H9 (cell line): ENCODE results near the gene RERG. TPM values are rescaled to one million over a fixed set of nuclear protein-coding genes. Genes with fewer than 3 reads are reported as not detected.

Experiments
- DNase-seq: peaks from one replicate; pipeline ENCODE4 v3.0.0-alpha.2; 2017
- H2AFZ ChIP-seq: one replicate; pipeline ENCODE4 v1.6.1; 2013; ENCODE audit warnings: mild to moderate bottlenecking, low read length, control low read depth, moderate library complexity
- H2AK5ac ChIP-seq: 2 replicates; pipeline ENCODE4 v1.6.1; 2013; ENCODE audit warnings: low read length, control low read depth, mixed read lengths; ENCODE audit not compliant: insufficient read length
- H2BK120ac ChIP-seq: one replicate; pipeline ENCODE4 v1.6.1; 2013; ENCODE audit warnings: low read depth, mild to moderate bottlenecking, low read length, control low read depth, inconsistent platforms; ENCODE audit not compliant: poor library complexity, severe bottlenecking
- H2BK12ac ChIP-seq: 2 replicates; pipeline ENCODE4 v1.6.1; 2013; ENCODE audit warnings: low read length, control low read depth, mixed read lengths, low read depth; ENCODE audit not compliant: insufficient read length
- H2BK15ac ChIP-seq: 2 replicates; pipeline ENCODE4 v1.6.1; 2013; ENCODE audit warnings: low read depth, low read length, control low read depth
- H2BK20ac ChIP-seq: one replicate; pipeline ENCODE4 v1.6.1; 2013; ENCODE audit warnings: low read depth, mild to moderate bottlenecking, low read length, control low read depth, inconsistent platforms; ENCODE audit not compliant: poor library complexity, severe bottlenecking
- H2BK5ac ChIP-seq: 2 replicates; pipeline ENCODE4 v1.6.1; 2013; ENCODE audit warnings: low read length, control low read depth, mixed read lengths; ENCODE audit not compliant: insufficient read length
- H3K14ac ChIP-seq: 2 replicates; pipeline ENCODE4 v1.6.1; 2013; ENCODE audit warnings: low read length, control low read depth; ENCODE audit not compliant: insufficient read depth
- H3K18ac ChIP-seq: 2 replicates; pipeline ENCODE4 v1.6.1; 2013; ENCODE audit warnings: low read depth, mild to moderate bottlenecking, mixed read lengths, low read length, control low read depth; ENCODE audit not compliant: insufficient read length
- H3K23ac ChIP-seq: 2 replicates; pipeline ENCODE4 v1.6.1; 2013; ENCODE audit warnings: low read length, control low read depth, mixed read lengths, low read depth; ENCODE audit not compliant: insufficient read length
- H3K23me2 ChIP-seq: 2 replicates; pipeline ENCODE4 v1.6.1; 2013; ENCODE audit warnings: low read depth, mild to moderate bottlenecking, mixed read lengths, low read length, control low read depth; ENCODE audit not compliant: insufficient read length, poor library complexity, severe bottlenecking
- H3K27ac ChIP-seq: 2 replicates; pipeline ENCODE4 v1.5.1; 2013; ENCODE audit warnings: low read length, control low read depth, mixed read lengths, low read depth; ENCODE audit not compliant: insufficient read length
- H3K27me3 ChIP-seq: 2 replicates; pipeline ENCODE4 v1.6.1; 2013; ENCODE audit warnings: low read length, control low read depth, inconsistent platforms; ENCODE audit not compliant: insufficient read depth
- H3K4ac ChIP-seq: 2 replicates; pipeline ENCODE4 v1.6.1; 2013; ENCODE audit warnings: low read depth, mild to moderate bottlenecking, control low read depth, inconsistent platforms, low read length, moderate library complexity
- H3K4me1 ChIP-seq: 2 replicates; pipeline ENCODE4 v1.6.1; 2013; ENCODE audit warnings: low read length, control low read depth, inconsistent platforms; ENCODE audit not compliant: insufficient read depth
- H3K4me2 ChIP-seq: 2 replicates; pipeline ENCODE4 v1.6.1; 2013; ENCODE audit warnings: low read length, control low read depth, mixed read lengths; ENCODE audit not compliant: insufficient read length, insufficient read depth
- H3K56ac ChIP-seq: 2 replicates; pipeline ENCODE4 v1.6.1; 2013; ENCODE audit warnings: low read depth, mild to moderate bottlenecking, mixed read lengths, low read length, control low read depth; ENCODE audit not compliant: insufficient read length
- H3K79me1 ChIP-seq: 2 replicates; pipeline ENCODE4 v1.6.1; 2013; ENCODE audit warnings: low read depth, mild to moderate bottlenecking, moderate library complexity, low read length, control low read depth, inconsistent platforms; ENCODE audit not compliant: insufficient read depth, poor library complexity, severe bottlenecking
- H3K79me2 ChIP-seq: 2 replicates; pipeline ENCODE4 v1.6.1; 2013; ENCODE audit warnings: low read length, control low read depth, inconsistent platforms; ENCODE audit not compliant: insufficient read depth
- H3K9ac ChIP-seq: 2 replicates; pipeline ENCODE4 v1.6.1; 2013; ENCODE audit warnings: low read length, control low read depth, mixed read lengths; ENCODE audit not compliant: insufficient read length; ENCODE audit errors: extremely low read depth
- H3K9me3 ChIP-seq: one replicate; pipeline ENCODE4 v1.6.1; 2013; ENCODE audit warnings: low read depth, low read length, inconsistent platforms; ENCODE audit not compliant: control insufficient read depth
- H3T11ph ChIP-seq: one replicate; pipeline ENCODE4 v1.6.1; 2013; ENCODE audit warnings: mild to moderate bottlenecking, low read length, control low read depth, inconsistent platforms
- H4K20me1 ChIP-seq: one replicate; pipeline ENCODE4 v1.6.1; 2013; ENCODE audit not compliant: control insufficient read depth, insufficient read length, insufficient read depth
- H4K5ac ChIP-seq: 2 replicates; pipeline ENCODE4 v1.6.1; 2013; ENCODE audit warnings: low read depth, mild to moderate bottlenecking, mixed read lengths, low read length, control low read depth; ENCODE audit not compliant: insufficient read length
- H4K8ac ChIP-seq: replicated peaks from 2 replicates; pipeline ENCODE4 v1.6.1; 2013; ENCODE audit warnings: low read length, control low read depth, mixed read lengths, low read depth; ENCODE audit not compliant: insufficient read length
- H4K91ac ChIP-seq: 2 replicates; pipeline ENCODE4 v1.6.1; 2013; ENCODE audit warnings: low read depth, mild to moderate bottlenecking, moderate library complexity, mixed read lengths, low read length, control low read depth; ENCODE audit not compliant: insufficient read length
- H3K27ac Mint-ChIP-seq, 3 experiments: 2 replicates in 2 of 3; 3 replicates in 1 of 3; pipeline ENCODE4 v1.8.0; 2020 to 2021; ENCODE audit warnings: mixed read lengths in 3 of 3, mild to moderate bottlenecking in 1 of 3, moderate library complexity in 1 of 3
- H3K27me3 Mint-ChIP-seq: 2 replicates; pipeline ENCODE4 v1.8.0; 2021; ENCODE audit warnings: low read depth, mild to moderate bottlenecking, moderate library complexity, mixed read lengths
- H3K36me3 Mint-ChIP-seq, 3 experiments: 2 replicates in 2 of 3; 3 replicates in 1 of 3; pipeline ENCODE4 v1.8.0; 2020 to 2021; ENCODE audit warnings: low read depth in 3 of 3, mixed read lengths in 3 of 3; ENCODE audit not compliant: insufficient read depth in 1 of 3
- H3K4me1 Mint-ChIP-seq, 2 experiments: 2 replicates each; pipeline ENCODE4 v1.8.0; 2020; ENCODE audit warnings: mixed read lengths in 2 of 2
- H3K4me3 Mint-ChIP-seq, 2 experiments: 2 replicates in 1 of 2; 3 replicates in 1 of 2; pipeline ENCODE4 v1.8.0; 2020 to 2021; ENCODE audit warnings: mild to moderate bottlenecking in 2 of 2, mixed read lengths in 2 of 2, moderate library complexity in 1 of 2
- H3K9me3 Mint-ChIP-seq, 2 experiments: 2 replicates in 1 of 2; 3 replicates in 1 of 2; pipeline ENCODE4 v1.8.0; 2020; ENCODE audit warnings: mild to moderate bottlenecking in 2 of 2, mixed read lengths in 2 of 2, moderate library complexity in 1 of 2
- WGBS: extraction: QIAGEN DNeasy Blood & Tissue Kit; methylation state at CpG from one replicate; pipeline ENCODE4 v1.1.7; 2013; ENCODE audit warnings: missing lambda C conversion rate, low lambda C conversion rate, mixed read lengths; ENCODE audit not compliant: insufficient read length; ENCODE audit errors: extremely low coverage; 5-methylcytosine and 5-hydroxymethylcytosine counted together
- total RNA-seq: library from RNA; stranded (reverse); gene quantifications from 2 replicates; pipeline ENCODE4 v1.2.1, GENCODE V29; 2021
- TF ChIP-seq, protein P1 (sequence below): fragments of 200-600 bp; sonication (generic); conservative IDR thresholded peaks from 3 replicates; pipeline ENCODE4 v1.8.0; 2021; ENCODE audit warnings: antibody characterized with exemption, mild to moderate bottlenecking

Gene RERG
- total RNA-seq, 1 experiment from 2014 or later, result not detected

DNA sequence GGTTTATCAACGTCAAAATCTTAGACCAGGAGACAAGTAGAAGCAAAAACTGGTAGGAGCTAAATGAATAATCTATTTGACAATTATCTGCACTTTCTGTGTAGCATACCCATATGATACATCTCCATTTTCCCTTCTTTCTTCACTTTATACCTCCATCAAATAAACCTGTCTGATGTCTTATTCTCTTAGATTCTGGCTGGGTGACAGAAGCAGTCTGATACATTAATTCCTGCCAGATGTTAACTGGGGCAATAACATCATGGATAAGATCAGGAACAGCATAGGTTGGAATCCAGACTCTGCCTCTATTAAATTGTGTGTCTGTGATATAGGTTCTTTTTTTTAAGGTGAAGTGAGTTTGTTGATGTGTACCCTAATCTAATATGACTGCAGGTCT, 11.7 kb upstream of the RERG start:
- no peaks in the 10 kb centered on the region for H3K9me3 ChIP-seq
- WGBS, result no CpG with 5 or more reads among the region's 1 CpG

More for the DNA sequence above, 11.7 kb upstream of the RERG start:
- Mint-ChIP-seq H3K4me3 (no peak overlapping the region), H3K36me3 (no peaks in the 10 kb centered on the region), H3K27ac (no peak overlapping the region), H3K9me3 (0 out of 5 replicates have a peak, but pooled peaks cover 0 to 2% of the 10 kb centered on the region in 2 experiments), H3K27me3 (peaks cover 10% of the 10 kb centered on the region), H3K4me1 (no peaks in the 10 kb centered on the region)
- no peak overlapping the region for H2AK5ac ChIP-seq
- H2BK15ac ChIP-seq, result no peak overlapping the region
- H2BK20ac ChIP-seq, result no peak overlapping the region
- TF ChIP-seq, protein P1, sequence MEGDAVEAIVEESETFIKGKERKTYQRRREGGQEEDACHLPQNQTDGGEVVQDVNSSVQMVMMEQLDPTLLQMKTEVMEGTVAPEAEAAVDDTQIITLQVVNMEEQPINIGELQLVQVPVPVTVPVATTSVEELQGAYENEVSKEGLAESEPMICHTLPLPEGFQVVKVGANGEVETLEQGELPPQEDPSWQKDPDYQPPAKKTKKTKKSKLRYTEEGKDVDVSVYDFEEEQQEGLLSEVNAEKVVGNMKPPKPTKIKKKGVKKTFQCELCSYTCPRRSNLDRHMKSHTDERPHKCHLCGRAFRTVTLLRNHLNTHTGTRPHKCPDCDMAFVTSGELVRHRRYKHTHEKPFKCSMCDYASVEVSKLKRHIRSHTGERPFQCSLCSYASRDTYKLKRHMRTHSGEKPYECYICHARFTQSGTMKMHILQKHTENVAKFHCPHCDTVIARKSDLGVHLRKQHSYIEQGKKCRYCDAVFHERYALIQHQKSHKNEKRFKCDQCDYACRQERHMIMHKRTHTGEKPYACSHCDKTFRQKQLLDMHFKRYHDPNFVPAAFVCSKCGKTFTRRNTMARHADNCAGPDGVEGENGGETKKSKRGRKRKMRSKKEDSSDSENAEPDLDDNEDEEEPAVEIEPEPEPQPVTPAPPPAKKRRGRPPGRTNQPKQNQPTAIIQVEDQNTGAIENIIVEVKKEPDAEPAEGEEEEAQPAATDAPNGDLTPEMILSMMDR, result no peak
- no peak overlapping the region for H4K91ac ChIP-seq
- no peak overlapping the region for H3K27ac ChIP-seq
- H3K56ac ChIP-seq, result no peak overlapping the region
- no peak overlapping the region for H2BK12ac ChIP-seq
- H3K79me1 ChIP-seq, result no peaks in the 10 kb centered on the region
- no peaks in the 10 kb centered on the region for H3K23me2 ChIP-seq
- H2BK5ac ChIP-seq, result no peak overlapping the region
- H3T11ph ChIP-seq, result no peak overlapping the region
- H3K23ac ChIP-seq, result no peak overlapping the region
- H3K14ac ChIP-seq, result no peak overlapping the region
- no peak overlapping the region for H3K4me2 ChIP-seq
- no peak for DNase-seq
- H4K8ac ChIP-seq, result no peak overlapping the region
- H3K79me2 ChIP-seq, result no peaks in the 10 kb centered on the region
- no peak overlapping the region for H3K4ac ChIP-seq
- no peak overlapping the region for H2AFZ ChIP-seq
- no peak overlapping the region for H2BK120ac ChIP-seq
- no peaks in the 10 kb centered on the region for H3K27me3 ChIP-seq
- H3K9ac ChIP-seq, result no peak overlapping the region
- no peak overlapping the region for H4K5ac ChIP-seq
- H3K18ac ChIP-seq, result no peak overlapping the region
- no peaks in the 10 kb centered on the region for H3K4me1 ChIP-seq
- no peaks in the 10 kb centered on the region for H4K20me1 ChIP-seq
